HCT116 (cell line): ENCODE data around the gene HEBP1. TPM values are rescaled to one million over a fixed set of nuclear protein-coding genes. Genes with fewer than 3 reads are reported as not detected.

Experiments
- ATAC-seq: fragments of 200-7000 bp; cut with Tn5 transposase; 2 replicates; pipeline ENCODE4 v1.9.1; 2020; ENCODE audit warnings: mild to moderate bottlenecking, moderate library complexity
- BruUV-seq: library from RNA; stranded (reverse); fragments of 400-500 nt; replicated peaks from 2 replicates; lab custom pipeline; 2021; lab: Mats Ljungman, UMichigan
- CTCF ChIA-PET: fragments of 300-600 bp; sonication (Branson Sonifier 250); formaldehyde crosslinking; loops from one replicate; lab custom pipeline; 2021; ENCODE audit warnings: antibody characterized with exemption; lab: Charles Lee
- POLR2A ChIA-PET: fragments of 300-600, 350-600 bp; sonication (Branson Sonifier 250); formaldehyde crosslinking; loops from one replicate; lab custom pipeline; 2021; ENCODE audit warnings: antibody characterized with exemption; lab: Charles Lee
- RAD21 ChIA-PET, 2 experiments: fragments of 300-600 bp; sonication (Branson Sonifier 250); formaldehyde crosslinking; loops; one replicate each; lab custom pipeline; 2023; ENCODE audit warnings: low total read pairs in 2 of 2; ENCODE audit not compliant: uncharacterized antibody in 2 of 2, unreplicated experiment in 2 of 2, low non-redundant PET in 1 of 2; lab: Charles Lee
- DNase-seq: peaks from one replicate; pipeline ENCODE4 v3.0.0-alpha.2; 2010; ENCODE audit warnings: low read depth, low spot score
- H2AFZ ChIP-seq: fragments of 200-600 bp; shearing (Covaris generic), sonication (generic); 2 replicates; pipeline ENCODE4 v1.6.1; 2017; ENCODE audit warnings: low read depth, mixed run types, mixed read lengths, antibody characterized with exemption, low read length; ENCODE audit not compliant: poor library complexity, severe bottlenecking
- H3K27ac ChIP-seq: 2 replicates; pipeline ENCODE4 v1.5.1; 2012; ENCODE audit warnings: low read depth, low read length
- H3K27me3 ChIP-seq: fragments of 200-600 bp; sonication (generic); 2 replicates; pipeline ENCODE4 v1.6.1; 2016; ENCODE audit warnings: mixed run types, low read length, mixed read lengths; ENCODE audit not compliant: insufficient read depth
- H3K36me3 ChIP-seq, 2 experiments: fragments of 200-500 bp in 1 of 2; fragments of 200-600 bp in 1 of 2; sonication (Bioruptor generic) in 1 of 2; sonication (generic) in 1 of 2; 2 replicates each; pipeline versions ENCODE4 v1.5.1 to v1.6.1; 2014 to 2016; ENCODE audit warnings: low read length in 2 of 2, inconsistent platforms in 1 of 2, mixed read lengths in 1 of 2, mixed run types in 1 of 2; ENCODE audit not compliant: insufficient read depth in 2 of 2, control insufficient read depth in 1 of 2
- H3K4me1 ChIP-seq, 2 experiments: fragments of 200-600 bp in 1 of 2; sonication (generic) in 1 of 2; 2 replicates each; pipeline versions ENCODE4 v1.5.1 to v1.6.1; 2012 to 2017; ENCODE audit warnings: low read length in 2 of 2, inconsistent platforms in 1 of 2, mild to moderate bottlenecking in 1 of 2, mixed read lengths in 1 of 2, mixed run types in 1 of 2, moderate library complexity in 1 of 2; ENCODE audit not compliant: insufficient read depth in 2 of 2, control insufficient read depth in 1 of 2
- H3K4me2 ChIP-seq: fragments of 200-600 bp; sonication (generic); 2 replicates; pipeline ENCODE4 v1.6.1; 2017; ENCODE audit warnings: mixed run types, low read length, mixed read lengths
- H3K4me3 ChIP-seq, 2 experiments: fragments of 200-600 bp in 1 of 2; sonication (generic) in 1 of 2; replicated peaks in 1 of 2; 2 replicates each; pipeline ENCODE4 v1.5.1; 2011 to 2016; ENCODE audit warnings: low read length in 2 of 2, control low read depth in 1 of 2, low read depth in 1 of 2, mild to moderate bottlenecking in 1 of 2, mixed read lengths in 1 of 2, mixed run types in 1 of 2
- H3K79me2 ChIP-seq: fragments of 200-600 bp; sonication (generic); 2 replicates; pipeline ENCODE4 v1.6.1; 2017; ENCODE audit warnings: mild to moderate bottlenecking, mixed run types, low read length, moderate library complexity, mixed read lengths; ENCODE audit not compliant: insufficient read depth
- H3K9ac ChIP-seq: fragments of 200-600 bp; sonication (generic); 2 replicates; pipeline ENCODE4 v1.6.1; 2016; ENCODE audit warnings: low read length, mixed read lengths
- H3K9me2 ChIP-seq: fragments of 200-600 bp; sonication (generic), shearing (Covaris generic); 2 replicates; pipeline ENCODE4 v1.6.1; 2017; ENCODE audit warnings: mixed run types, mild to moderate bottlenecking, moderate library complexity; ENCODE audit not compliant: insufficient read depth
- H3K9me3 ChIP-seq, 2 experiments: fragments of 200-500 bp in 1 of 2; fragments of 200-600 bp in 1 of 2; sonication (Bioruptor generic) in 1 of 2; sonication (generic) in 1 of 2; 2 replicates each; pipeline ENCODE4 v1.6.1; 2014 to 2017; ENCODE audit warnings: low read length in 2 of 2, mixed read lengths in 2 of 2, inconsistent platforms in 1 of 2, low read depth in 1 of 2, mild to moderate bottlenecking in 1 of 2, mixed run types in 1 of 2, moderate library complexity in 1 of 2; ENCODE audit not compliant: control insufficient read depth in 1 of 2, insufficient read depth in 1 of 2
- H4K20me1 ChIP-seq: fragments of 200-600 bp; sonication (generic), shearing (Covaris generic); 2 replicates; pipeline ENCODE4 v1.6.1; 2017; ENCODE audit warnings: mixed run types, mild to moderate bottlenecking, moderate library complexity; ENCODE audit not compliant: insufficient read depth
- ATF3 ChIP-seq: IDR thresholded peaks from 2 replicates; pipeline ENCODE4 v1.6.1; 2012
- CBX3 ChIP-seq: IDR thresholded peaks from 2 replicates; pipeline ENCODE4 v1.6.1; 2012; ENCODE audit warnings: low read depth
- ELF1 ChIP-seq: IDR thresholded peaks from 2 replicates; pipeline ENCODE4 v1.6.1; 2012; ENCODE audit warnings: low read depth, borderline replicate concordance
- TCF7L2 ChIP-seq: IDR thresholded peaks from 2 replicates; pipeline ENCODE4 v1.7.0; 2011; ENCODE audit warnings: borderline replicate concordance, inconsistent platforms; ENCODE audit not compliant: insufficient read depth, insufficient read length; ENCODE audit errors: extremely low read depth
- YY1 ChIP-seq: IDR thresholded peaks from 2 replicates; pipeline ENCODE4 v1.6.1; 2011; ENCODE audit warnings: low read length, low read depth, moderate library complexity, mild to moderate bottlenecking; ENCODE audit not compliant: insufficient replicate concordance; ENCODE audit errors: extremely low read depth
- intact Hi-C: fragments of 100-400 bp; cut with micrococcal nuclease; formaldehyde crosslinking; loops from 2 replicates; pipeline ENCODE4 v1.10.0; 2022
- total RNA-seq: library from RNA; stranded (reverse); gene quantifications from one replicate; pipeline ENCODE4 v1.2.1, GENCODE V29; 2021; ENCODE audit not compliant: unreplicated experiment
- TF ChIP-seq, protein P1 (sequence below): IDR thresholded peaks from 2 replicates; pipeline ENCODE4 v1.6.1; 2011; ENCODE audit warnings: mild to moderate bottlenecking, low read length, moderate library complexity; ENCODE audit not compliant: insufficient replicate concordance; ENCODE audit errors: extremely low read depth
- TF ChIP-seq, protein P2 (sequence below): IDR thresholded peaks from 2 replicates; pipeline ENCODE4 v1.6.1; 2012; ENCODE audit warnings: low read depth

The HEBP1 gene
- total RNA-seq, 1 experiment from 2014 or later: 41.0 TPM

- Histone ChIP-seq H3K36me3 (no peaks in the 10 kb centered on the region), H3K27ac (no peak overlapping the region), H3K4me2 (no peak overlapping the region), H3K27me3 (no peaks in the 10 kb centered on the region), H3K9me3 (no peaks in the 10 kb centered on the region), H2AFZ (no peak overlapping the region), H3K9ac (no peak overlapping the region), H3K4me1 (peaks cover 5 to 14% of the 10 kb centered on the region in 2 experiments; a peak in 3 of 4 replicates), H3K79me2 (no peaks in the 10 kb centered on the region; the same call in 1 of the 2 replicates), H3K4me3 (no peak overlapping the region), H4K20me1 (no peaks in the 10 kb centered on the region), H3K9me2 (no peaks in the 10 kb centered on the region)
- ChIA-PET RAD21 (no interaction called here), CTCF (no interaction called here), POLR2A (no interaction called here)
- BruUV-seq: no TSS peak
- DNase-seq: no peak
- intact Hi-C loops: no loop called here
- no peak for ATAC-seq
- TF ChIP-seq CBX3: no peak
- TF ChIP-seq ATF3: no peak
- no peak for TF ChIP-seq TCF7L2
- TF ChIP-seq, protein P1, sequence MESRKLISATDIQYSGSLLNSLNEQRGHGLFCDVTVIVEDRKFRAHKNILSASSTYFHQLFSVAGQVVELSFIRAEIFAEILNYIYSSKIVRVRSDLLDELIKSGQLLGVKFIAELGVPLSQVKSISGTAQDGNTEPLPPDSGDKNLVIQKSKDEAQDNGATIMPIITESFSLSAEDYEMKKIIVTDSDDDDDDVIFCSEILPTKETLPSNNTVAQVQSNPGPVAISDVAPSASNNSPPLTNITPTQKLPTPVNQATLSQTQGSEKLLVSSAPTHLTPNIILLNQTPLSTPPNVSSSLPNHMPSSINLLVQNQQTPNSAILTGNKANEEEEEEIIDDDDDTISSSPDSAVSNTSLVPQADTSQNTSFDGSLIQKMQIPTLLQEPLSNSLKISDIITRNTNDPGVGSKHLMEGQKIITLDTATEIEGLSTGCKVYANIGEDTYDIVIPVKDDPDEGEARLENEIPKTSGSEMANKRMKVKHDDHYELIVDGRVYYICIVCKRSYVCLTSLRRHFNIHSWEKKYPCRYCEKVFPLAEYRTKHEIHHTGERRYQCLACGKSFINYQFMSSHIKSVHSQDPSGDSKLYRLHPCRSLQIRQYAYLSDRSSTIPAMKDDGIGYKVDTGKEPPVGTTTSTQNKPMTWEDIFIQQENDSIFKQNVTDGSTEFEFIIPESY: no peak
- no peak for TF ChIP-seq YY1
- TF ChIP-seq, protein P2, sequence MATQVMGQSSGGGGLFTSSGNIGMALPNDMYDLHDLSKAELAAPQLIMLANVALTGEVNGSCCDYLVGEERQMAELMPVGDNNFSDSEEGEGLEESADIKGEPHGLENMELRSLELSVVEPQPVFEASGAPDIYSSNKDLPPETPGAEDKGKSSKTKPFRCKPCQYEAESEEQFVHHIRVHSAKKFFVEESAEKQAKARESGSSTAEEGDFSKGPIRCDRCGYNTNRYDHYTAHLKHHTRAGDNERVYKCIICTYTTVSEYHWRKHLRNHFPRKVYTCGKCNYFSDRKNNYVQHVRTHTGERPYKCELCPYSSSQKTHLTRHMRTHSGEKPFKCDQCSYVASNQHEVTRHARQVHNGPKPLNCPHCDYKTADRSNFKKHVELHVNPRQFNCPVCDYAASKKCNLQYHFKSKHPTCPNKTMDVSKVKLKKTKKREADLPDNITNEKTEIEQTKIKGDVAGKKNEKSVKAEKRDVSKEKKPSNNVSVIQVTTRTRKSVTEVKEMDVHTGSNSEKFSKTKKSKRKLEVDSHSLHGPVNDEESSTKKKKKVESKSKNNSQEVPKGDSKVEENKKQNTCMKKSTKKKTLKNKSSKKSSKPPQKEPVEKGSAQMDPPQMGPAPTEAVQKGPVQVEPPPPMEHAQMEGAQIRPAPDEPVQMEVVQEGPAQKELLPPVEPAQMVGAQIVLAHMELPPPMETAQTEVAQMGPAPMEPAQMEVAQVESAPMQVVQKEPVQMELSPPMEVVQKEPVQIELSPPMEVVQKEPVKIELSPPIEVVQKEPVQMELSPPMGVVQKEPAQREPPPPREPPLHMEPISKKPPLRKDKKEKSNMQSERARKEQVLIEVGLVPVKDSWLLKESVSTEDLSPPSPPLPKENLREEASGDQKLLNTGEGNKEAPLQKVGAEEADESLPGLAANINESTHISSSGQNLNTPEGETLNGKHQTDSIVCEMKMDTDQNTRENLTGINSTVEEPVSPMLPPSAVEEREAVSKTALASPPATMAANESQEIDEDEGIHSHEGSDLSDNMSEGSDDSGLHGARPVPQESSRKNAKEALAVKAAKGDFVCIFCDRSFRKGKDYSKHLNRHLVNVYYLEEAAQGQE: no peak
- TF ChIP-seq ELF1: no peak
Measured at GRCh38 chr12:13041224-13041623, 41.2 kb upstream of the HEBP1 start.
